GM19328 (cell line): ENCODE measurements around the gene ELAVL2.
"Not testable (repeated sequence)": the region's sequence is repeated elsewhere in the genome, so short reads cannot be mapped to it uniquely, and the experiment has no call there.

ENCODE experiments used
- ATAC-seq: cut with Tn5 transposase; IDR thresholded peaks from one replicate; pipeline ENCODE4 v1.9.1; 2021; ENCODE audit warnings: mild to moderate bottlenecking, moderate library complexity; ENCODE audit not compliant: unreplicated experiment

Gene ELAVL2

DNA sequence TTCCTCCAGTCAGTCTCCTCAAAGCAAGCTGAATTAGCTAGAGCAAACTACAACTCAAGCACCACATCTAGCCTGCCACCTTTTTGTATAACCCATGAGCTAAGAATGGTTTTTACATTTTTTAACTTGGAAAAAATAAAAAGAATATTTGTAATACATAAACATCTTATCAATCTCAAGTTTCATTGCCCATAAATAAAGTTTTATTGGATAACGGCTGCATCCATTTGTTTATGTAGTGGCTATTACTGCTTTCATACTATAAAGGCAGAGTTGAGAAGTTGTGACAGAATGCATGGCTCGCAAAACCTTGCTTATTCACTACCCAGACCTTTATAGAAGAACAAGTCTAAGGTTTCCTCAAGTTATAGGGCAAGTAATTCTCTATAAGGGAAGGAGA lies 95.7 kb downstream of the ELAVL2 start:
- ATAC-seq = no peak

DNA sequence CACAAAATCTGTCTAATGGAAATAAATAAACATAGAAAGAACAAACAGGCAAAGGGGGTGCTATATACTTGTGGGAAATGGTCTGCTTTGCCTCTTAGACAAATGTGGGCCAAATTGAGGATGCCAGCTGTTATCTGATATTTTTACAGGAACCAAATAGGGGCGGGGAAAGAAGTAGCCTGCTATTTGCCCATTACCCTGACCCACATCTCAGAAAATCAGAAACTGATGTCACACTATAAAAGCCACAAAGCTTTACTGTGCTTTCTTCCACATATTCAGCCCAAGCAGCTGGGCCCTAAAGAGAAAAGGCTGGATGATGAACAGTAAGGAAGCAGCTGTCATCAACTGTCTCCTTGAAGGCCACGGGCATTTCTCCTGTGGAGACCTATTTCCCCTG lies 97.3 kb downstream of the ELAVL2 start:
- ATAC-seq = no peak

DNA sequence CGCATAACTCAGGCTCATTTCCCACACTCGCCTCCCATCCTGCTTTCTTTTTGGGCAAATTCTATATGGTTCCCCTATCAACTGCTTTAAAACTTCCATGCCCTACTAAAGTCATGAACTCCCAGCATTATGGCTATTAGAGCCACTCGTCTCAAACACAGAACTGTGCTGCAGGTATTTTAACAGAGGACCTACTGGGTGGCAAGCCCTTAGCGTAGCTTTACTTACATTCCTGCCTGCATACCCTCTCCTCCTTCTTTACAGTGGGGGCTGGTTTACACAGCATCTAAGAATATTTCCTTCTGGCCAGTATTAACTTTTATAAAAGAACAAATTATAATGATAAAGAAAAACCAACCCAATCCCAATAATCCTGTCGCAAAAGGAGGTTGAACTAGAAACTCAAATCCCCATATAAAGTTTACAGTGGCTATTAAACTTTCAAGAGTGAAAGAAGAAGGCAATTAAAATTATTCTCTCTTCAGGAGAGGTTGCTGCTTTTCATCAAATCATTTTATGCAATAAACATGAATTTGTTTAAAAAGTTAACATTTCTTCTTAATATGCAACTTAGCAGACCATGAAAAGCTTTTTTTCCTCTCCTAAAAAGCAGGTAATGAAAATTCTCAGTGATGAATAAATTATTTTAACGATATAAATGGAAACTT lies 100.6 kb downstream of the ELAVL2 start:
- no peak for ATAC-seq

DNA sequence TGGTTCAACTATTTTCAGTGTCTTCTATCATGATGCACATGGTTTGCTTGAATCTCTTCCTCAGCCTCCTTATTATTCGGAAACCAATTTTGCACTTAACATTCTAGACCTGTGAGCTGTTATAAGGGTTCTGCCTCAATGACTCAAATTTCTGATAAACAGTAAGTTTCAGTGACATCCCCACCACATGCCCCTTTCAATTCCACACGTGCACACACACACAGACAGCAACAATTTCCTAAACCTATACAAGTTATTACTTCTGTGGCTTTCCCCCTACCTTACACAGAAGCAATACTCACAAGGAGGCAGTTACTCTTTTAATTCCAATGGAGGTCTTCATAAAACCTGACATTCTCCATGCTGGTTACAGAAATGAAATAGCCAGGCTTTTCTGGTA lies 102.4 kb downstream of the ELAVL2 start:
- ATAC-seq = no peak

DNA sequence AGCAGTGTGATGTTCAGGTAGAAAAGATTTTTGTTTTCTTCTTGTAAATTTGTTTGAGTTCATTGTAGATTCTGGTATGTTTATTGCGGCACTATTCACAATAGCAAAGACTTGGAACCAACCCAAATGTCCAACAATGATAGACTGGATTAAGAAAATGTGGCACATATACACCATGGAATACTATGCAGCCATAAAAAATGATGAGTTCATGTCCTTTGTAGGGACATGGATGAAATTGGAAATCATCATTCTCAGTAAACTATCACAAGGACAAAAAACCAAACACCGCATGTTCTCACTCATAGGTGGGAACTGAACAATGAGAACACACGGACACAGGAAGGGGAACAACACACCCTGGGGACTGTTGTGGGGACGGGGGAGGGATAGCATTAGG lies 103.0 kb downstream of the ELAVL2 start:
- not testable (repeated sequence) for ATAC-seq

DNA sequence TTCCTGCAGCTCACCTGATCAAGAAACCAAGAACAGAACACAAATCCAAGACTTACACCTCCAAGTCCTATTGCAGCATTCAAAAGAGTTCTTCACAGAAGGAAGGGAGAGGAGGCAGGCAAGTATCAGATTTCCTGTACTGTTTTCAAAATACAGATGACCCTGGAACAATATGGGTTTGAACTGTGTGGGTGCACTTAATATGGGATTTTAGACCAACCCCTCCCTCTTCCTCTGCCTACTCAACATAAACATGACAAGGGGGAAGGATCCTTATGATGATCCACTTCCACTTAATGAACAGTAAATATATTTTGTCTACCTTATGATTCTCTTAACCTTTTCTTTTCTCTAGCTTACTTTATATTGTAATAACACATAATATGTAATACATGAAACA lies 104.6 kb downstream of the ELAVL2 start:
- no peak for ATAC-seq

DNA sequence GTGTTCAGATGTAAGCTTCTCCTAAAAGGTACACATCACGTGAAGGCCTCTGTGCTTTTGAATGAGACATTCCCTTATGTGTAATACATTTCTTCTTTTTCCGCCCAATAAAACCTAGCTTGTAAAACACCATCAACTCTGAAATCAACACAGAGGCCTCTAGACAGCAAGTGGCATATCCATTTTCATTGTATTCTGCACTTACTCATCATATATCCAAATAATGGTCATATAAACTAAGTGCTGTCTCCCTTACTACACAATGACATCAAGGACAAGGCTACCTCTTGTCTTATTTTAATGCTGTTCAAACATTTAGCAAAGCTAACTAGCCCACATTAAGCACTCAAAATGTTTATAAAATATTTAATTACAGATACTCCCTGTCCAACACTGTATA lies 108.5 kb downstream of the ELAVL2 start:
- ATAC-seq = no peak

DNA sequence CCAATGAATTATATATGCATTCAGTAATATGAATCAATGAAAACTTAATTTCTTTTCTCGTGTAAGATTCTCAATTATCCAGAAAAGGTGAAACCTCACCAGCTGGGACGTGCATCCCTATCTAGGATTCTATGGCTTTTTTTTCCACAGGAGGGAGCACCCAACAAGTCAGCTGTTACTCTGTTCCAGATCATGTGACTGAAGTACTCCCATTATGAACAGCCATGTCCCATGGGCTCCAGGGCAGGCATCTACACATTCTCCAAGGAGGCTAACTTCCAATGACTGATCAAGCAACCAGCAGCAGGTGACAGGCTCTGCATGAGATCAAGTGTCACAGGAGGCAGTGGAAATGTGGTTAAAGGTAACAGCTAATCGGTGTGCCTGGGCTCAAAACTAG lies 118.8 kb downstream of the ELAVL2 start:
- no peak for ATAC-seq

DNA sequence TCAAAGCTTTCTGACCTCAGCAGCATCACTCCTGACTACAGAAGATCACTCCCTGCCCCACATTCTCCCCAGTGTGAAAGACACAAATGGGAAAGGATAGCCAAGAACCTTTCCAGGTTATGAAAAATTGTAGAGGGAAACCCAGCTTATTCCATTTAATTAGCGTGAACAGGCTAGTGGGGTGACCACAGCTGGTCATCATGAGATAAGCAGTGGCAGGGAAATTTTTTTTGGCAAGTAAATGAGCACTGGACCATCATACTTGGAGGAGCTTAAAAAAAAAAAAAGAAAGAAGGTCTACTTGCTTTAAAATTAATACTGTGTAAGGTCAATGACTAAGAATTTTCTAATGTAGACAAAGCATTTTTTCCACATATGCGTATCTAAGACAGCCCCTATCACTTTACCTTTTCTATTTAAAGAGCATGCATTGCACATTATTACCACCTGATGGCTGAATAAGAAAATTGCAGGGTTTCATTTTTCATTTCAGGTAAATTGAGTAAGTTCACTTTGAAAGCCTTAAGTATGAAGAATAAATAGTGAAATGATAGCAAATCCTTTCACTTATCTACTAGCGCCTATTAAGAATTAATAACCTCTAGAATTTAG lies 123.6 kb downstream of the ELAVL2 start:
- ATAC-seq = no peak

DNA sequence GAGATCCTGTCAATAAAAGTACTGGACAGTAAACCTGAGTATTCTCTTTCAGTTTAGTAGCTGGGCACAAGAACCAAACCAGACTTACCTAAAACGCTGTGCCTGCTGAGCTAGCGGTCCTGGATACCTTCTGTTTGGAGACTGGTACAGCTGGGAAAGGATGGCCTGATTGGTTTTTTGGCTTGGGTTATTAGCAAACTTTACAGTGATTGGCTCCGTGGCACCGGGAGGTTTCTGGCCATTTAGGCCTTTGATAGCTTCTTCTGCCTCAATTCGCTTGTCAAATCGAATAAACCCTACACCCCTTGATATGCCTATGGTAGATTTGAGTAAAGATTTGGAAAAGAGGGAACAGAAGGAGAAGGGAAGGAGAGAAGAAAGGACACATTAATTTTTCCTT lies 124.7 kb downstream of the ELAVL2 start:
- no peak for ATAC-seq

DNA sequence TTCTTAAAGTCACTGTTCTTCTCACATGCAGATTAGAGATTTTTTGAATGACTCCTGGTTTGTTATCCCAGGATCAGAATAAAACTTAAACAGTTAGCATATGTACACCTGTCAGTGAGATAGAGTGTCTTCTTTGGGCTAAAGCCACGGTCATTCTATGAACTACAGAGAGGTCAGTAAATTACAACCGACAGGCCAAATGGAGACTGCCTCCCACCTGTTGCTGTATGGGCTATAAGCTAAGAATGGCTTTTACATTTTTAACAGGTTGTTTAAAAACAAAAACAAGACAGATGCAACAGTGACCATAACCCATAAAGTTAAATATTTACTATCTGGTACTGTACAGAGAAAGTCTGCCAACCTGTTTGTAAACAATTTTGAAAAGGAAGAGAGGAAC lies 125.7 kb downstream of the ELAVL2 start:
- ATAC-seq = no peak

DNA sequence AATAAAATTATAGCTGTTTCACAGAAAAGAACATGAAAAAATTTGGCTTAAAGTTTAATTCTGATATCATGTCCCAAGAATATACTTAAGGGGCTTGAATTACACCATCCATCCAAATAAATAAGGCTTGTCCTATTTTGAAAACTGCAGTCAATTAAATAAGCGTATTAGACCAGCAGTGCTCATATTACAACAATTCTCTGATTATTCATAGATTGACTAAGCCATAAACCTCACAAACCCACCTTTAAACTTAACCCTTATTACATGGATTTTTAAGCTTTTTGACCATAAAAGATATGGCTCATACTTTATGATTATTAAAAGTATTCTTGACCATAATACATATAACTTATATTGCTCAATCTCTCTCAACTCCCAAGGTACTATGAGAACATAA lies 127.9 kb downstream of the ELAVL2 start:
- ATAC-seq = no peak

DNA sequence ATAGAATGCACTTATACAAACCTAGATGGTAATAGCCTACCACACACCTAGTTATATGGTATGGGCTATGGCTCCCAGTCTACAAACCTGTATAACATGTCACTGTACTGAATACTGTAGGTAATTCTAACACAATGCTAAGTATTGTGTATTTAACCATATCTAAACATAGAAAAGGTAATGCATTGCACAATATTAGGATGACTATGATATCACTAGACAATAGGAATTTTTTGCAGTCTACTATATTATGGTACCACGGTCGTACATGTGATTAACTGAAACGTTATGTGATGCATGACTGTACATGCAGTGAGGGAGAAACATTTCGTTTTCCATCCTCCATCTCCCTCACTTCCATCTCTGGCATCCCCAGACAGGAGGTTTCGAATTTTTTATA lies 130.5 kb downstream of the ELAVL2 start:
- ATAC-seq = no peak

DNA sequence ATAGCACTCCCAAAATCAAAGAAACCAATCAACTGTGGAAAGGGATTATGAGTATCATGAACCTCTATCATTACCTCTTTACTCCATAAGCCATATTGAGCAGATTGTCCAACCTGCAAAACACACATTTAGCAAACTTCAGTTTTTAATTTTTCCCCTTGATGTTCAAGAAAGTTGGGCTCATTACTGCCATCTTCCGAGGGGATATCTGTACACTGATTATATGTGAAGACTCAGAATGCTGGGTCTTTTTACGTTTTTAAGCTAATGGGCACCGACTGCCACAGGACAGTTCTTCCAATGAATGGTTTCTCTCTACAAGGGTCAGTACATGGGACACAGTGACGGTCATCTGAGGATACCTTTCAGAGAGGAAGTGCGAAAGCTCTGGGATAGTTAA lies 132.7 kb downstream of the ELAVL2 start:
- ATAC-seq = no peak

DNA sequence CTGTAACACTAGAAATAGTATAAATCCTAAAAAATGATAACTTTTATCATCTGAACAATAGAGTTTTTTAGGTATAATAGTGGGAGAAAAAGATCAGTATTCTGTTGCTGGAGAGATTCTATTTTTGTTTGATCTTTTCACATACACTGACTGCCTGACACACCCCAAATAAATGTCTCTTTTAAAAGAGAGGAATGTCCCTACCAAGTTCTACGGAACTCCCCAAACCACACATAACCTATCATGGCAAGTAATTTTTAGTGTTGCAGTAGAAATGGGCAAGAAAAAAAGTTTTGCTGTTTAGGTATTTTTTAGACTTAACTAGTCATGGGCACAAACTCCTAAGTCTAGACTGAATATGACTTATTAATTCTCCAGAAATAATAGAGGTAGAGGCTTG lies 139.1 kb downstream of the ELAVL2 start:
- ATAC-seq = no peak

DNA sequence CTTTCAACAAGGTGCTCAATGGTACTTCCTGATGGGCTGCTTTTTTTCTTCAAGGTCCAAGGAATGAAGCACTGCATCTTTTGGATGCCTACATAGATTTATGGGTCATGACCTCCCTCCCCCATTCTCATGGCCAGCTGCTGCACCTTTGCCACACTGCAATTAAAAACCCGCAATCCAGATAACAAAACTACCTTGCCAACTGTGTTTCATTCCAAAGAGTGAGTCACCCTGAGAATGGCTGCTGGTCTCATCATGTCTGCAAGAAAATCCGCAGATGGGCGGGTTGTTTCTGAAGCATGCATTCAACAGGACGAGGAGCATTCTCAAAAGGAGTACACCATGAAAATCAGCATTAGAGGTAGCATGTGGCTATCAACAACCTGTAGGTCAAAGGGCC lies 139.8 kb downstream of the ELAVL2 start:
- no peak for ATAC-seq

DNA sequence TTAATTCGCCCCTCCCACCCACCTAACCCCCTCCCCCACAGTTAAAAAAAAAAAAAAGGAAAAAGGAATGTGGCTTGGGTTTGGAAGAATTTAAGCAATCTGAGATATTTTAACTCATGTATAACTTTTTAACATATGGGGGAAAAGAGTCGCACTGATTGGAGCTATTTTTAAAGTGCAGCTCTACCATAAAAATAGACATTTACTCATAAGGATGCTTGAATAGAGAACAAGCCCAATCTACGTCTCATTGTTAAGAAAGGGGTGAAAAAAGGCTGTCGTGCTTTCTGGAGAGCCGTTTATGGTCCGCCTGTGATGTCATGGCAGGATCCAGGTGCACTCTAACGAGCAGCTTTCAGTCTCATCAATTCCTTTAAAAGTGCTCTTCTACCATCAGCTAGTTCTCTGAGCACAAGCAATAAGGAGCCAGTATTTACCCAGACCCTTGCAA lies 142.4 kb downstream of the ELAVL2 start:
- no peak for ATAC-seq

DNA sequence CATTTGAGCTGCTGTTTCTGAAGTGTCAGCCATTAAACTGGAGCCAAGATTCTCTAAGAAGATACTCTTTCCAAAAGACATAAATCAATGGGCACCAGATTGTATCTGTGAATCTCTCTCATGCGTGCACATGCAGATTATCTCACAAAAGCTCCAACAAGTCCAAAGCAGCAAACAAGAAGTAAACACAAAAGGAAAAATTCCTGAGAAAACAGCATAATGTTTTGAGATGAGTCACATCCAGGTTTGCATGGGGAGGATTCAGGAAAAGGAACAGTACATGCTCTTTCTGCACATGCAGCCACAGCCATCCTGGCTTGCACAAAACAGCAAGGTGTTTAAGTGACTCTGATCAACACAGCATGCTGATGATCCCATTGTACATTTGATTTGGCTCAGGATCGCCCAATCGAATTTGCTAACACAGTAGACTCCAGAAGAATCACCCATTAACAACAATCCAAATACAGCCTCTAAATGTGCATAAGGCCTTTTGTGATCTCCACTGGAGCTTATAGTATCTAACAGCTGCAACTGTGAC lies 143.1 kb downstream of the ELAVL2 start:
- no peak for ATAC-seq

DNA sequence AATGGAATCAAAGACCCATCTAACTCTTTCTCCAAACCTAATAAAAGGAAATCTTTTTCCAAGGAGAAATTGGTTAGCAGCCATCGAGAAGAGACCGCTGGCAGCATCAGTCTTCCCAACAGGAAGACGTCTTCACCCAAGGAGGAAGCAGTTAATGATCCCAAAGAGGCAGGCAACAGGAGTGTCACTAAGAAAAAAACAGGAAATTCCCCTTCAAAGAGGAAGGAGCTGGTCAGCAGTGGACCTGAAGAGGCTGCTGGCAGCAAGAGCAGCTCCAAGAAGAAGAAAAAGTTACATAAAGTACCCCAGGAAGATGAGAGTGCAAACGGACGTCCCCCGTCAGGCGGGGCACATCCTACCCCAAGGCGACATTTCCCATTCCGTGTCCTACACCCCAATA lies 143.7 kb downstream of the ELAVL2 start:
- no peak for ATAC-seq

DNA sequence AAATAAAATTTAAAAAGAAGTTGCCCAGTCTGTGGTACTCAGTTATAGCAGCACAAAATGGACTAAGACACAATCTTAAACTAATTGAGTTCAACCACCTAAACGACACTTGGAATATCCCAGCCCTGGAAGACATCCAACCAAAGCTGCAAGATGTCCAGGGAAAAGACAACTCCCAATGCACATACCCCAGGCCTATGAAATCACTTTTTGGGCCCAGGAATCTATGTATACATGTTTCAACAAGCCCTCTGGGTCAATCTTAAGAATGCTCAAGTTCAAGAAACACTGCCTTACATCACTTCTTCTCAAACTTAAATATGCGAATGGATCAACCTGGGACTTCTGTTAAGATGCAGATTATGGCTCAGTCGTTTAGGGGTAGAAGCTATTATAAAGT lies 148.6 kb downstream of the ELAVL2 start:
- no peak for ATAC-seq

DNA sequence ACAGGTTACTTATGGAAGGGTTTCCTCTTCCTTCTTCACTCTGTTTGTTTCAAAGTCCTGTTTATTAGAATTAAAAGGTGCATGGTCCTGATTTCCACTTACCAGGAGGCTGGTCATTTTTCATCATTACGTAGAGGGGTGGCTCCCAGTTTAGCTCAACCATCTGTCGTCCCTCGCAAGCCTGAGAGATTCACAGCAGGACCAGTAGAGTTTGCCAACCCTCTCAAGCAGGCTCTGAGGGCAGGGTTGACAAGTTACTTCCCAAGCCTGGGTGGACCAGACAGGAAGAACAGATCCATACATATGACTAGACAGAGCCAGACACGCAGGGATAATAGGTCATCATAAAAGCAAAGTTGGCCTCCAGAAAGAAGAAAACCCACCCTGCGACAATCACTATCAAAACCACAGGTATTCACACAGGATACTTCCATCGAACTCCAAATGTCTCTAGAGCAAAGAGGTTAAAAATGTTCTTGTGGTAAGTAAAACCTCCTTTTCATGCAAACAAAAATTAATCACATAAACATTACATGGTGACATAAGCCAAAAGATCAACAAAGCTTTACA lies 151.9 kb downstream of the ELAVL2 start:
- ATAC-seq = no peak

DNA sequence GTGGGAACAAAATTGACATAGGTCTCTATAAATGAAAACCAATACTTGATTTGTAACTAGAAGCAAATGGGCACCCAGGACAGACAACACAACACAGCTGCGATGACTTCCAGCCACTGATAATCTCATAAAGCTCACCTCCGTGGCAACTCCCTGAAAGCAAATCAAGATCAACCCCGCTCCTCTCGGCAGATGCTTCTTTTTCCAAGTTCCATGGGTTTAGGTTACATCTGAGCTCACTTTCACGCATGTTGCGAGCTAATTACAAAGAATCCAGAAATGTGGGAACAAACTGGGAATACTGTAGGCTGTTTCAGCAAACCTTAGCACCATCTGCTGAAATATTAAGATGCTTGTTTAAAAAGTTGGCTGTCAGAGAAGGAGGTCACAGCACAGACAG lies 153.9 kb downstream of the ELAVL2 start:
- no peak for ATAC-seq
